Kidney (tissue), 14 donors: ENCODE results near the gene STOX1. TPM values are rescaled to one million over a fixed set of nuclear protein-coding genes. Genes with fewer than 3 reads are reported as not detected.
A peak's percentile ranks its signal among the peaks of the same experiment; 100 is the strongest.

Source experiments
- DNase-seq, 5 donors: peaks; one replicate each; pipeline ENCODE4 v3.0.0-alpha.2; 2013 to 2020
- FAIRE-seq: peaks from 2 replicates; lab custom pipeline; 2012; peaks lifted over from hg19 to GRCh38; lab: Jason Lieb, UNC
- H3K27ac ChIP-seq, 2 donors: one replicate each; pipeline ENCODE4 v1.7.0; 2013; ENCODE audit warnings: low read depth in 2 of 2, low read length in 2 of 2, inconsistent platforms in 1 of 2
- H3K27me3 ChIP-seq: one replicate; pipeline ENCODE4 v1.7.1; 2013; ENCODE audit warnings: low read length, inconsistent platforms; ENCODE audit not compliant: control insufficient read depth, insufficient read depth
- H3K36me3 ChIP-seq, 3 donors: one replicate each; pipeline versions ENCODE4 v1.7.0 to v1.7.1; 2013; ENCODE audit warnings: low read length in 3 of 3, control low read depth in 1 of 3, inconsistent platforms in 1 of 3; ENCODE audit not compliant: insufficient read depth in 3 of 3, control insufficient read depth in 2 of 3
- H3K4me1 ChIP-seq, 3 donors: one replicate each; pipeline versions ENCODE4 v1.7.0 to v1.7.1; 2013; ENCODE audit warnings: low read length in 3 of 3, inconsistent platforms in 1 of 3, low read depth in 1 of 3; ENCODE audit not compliant: control insufficient read depth in 2 of 3, insufficient read depth in 2 of 3
- H3K4me3 ChIP-seq, 3 donors: one replicate each; pipeline versions ENCODE4 v1.7.0 to v1.8.1; 2013; ENCODE audit warnings: low read length in 3 of 3, control low read depth in 1 of 3, inconsistent platforms in 1 of 3
- H3K9ac ChIP-seq, 3 donors: one replicate each; pipeline versions ENCODE4 v1.7.0 to v1.7.1; 2013; ENCODE audit warnings: low read length in 3 of 3, control low read depth in 1 of 3, inconsistent platforms in 1 of 3
- H3K9me3 ChIP-seq, 3 donors: one replicate each; pipeline versions ENCODE4 v1.7.0 to v1.7.1; 2013; ENCODE audit warnings: low read length in 3 of 3, control low read depth in 1 of 3, inconsistent platforms in 1 of 3; ENCODE audit not compliant: control insufficient read depth in 2 of 3, insufficient read depth in 1 of 3
- intact Hi-C: fragments of 100-400 bp; cut with DNase I; formaldehyde crosslinking; loops from one replicate; pipeline ENCODE4 v1.11.1; 2022
- polyA plus RNA-seq: library from polyadenylated mRNA; stranded (reverse); fragments of 350-450 nt; fragmentation: Illumina TruSeq; extraction: RNeasy Lipid Tissue Mini Kit (QIAGEN cat#74804); gene quantifications from one replicate; pipeline ENCODE4 v1.2.3, GENCODE V29; 2014; ENCODE audit warnings: low read depth, low replicate concordance; ENCODE audit not compliant: insufficient read depth
- total RNA-seq: library from RNA; stranded (reverse); fragmentation: NEBNext Ultra II Directional; extraction: Animal tissue kit (Norgen Biotek cat#: 25700); gene quantifications from one replicate; pipeline ENCODE4 v1.2.1, GENCODE V29; 2021
- TF ChIP-seq, protein P1 (sequence below): IDR thresholded peaks from 3 replicates; pipeline ENCODE4 v1.5.1; 2012; ENCODE audit warnings: mild to moderate bottlenecking, moderate library complexity, borderline replicate concordance; ENCODE audit not compliant: insufficient read depth; ENCODE audit errors: extremely low read depth
- donor health status: control.
- donor health status: control.
- donor health status: control.
- donor health status: control.
- donor health status: control.
- donor health status: DM: yes; HTN: yes; CAD: no.
- donor health status: Normal renal cell carcinoma (clear cell type).

The STOX1 gene
- total and polyA plus RNA-seq, 2 donors from 2014 or later, result 1.5 TPM

DNA sequence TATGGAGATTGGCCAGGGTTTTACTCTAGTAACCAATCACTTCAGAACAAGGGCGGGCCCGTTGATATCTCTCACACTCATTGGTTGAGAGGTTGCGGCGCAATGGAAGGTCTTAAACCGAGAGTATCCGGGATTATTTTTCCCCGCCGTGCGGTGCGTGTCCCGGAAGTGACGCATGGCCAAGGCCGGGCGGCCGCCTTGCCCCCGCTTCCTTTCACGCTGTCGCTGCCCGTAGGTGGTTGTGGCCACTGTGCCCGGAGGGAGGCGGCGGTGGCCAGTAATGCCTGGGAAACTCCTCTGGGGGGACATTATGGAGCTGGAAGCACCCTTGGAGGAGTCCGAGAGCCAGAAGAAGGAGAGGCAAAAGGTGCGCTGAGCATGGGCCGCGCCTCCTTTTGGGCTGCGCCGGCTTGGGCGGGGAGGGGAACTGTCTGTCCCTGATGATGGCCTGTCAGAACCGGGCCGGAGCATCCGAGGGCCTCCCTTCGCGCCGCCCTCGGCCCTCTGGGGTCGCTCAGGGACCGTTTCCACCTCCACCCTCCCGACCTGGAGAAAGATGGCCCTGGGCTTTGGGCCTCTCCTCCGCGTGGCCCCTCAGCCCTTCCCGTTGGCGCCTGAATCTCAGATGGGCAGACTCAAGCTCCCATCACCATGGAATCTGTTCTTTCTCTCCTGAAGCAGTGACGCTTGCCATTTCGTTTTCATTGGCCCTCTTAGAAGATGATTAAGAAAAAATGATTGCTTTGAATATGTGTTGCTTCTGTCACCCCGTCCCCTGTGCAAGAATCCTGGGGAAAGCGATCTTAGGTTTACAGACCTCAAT is 74.0 kb downstream of the STOX1 start, which contains the start of gene DDX50:
TSS of gene DDX50 (plus strand) at position 211 of the 823 bp plus-strand sequence. CDS start at position 281, 70 bp downstream.
- TF ChIP-seq, protein P1, sequence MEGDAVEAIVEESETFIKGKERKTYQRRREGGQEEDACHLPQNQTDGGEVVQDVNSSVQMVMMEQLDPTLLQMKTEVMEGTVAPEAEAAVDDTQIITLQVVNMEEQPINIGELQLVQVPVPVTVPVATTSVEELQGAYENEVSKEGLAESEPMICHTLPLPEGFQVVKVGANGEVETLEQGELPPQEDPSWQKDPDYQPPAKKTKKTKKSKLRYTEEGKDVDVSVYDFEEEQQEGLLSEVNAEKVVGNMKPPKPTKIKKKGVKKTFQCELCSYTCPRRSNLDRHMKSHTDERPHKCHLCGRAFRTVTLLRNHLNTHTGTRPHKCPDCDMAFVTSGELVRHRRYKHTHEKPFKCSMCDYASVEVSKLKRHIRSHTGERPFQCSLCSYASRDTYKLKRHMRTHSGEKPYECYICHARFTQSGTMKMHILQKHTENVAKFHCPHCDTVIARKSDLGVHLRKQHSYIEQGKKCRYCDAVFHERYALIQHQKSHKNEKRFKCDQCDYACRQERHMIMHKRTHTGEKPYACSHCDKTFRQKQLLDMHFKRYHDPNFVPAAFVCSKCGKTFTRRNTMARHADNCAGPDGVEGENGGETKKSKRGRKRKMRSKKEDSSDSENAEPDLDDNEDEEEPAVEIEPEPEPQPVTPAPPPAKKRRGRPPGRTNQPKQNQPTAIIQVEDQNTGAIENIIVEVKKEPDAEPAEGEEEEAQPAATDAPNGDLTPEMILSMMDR, result no peak
- H3K4me3 ChIP-seq, result peak within 1 kb of the TSS; percentile 73 to 95 (median 88)
- intact Hi-C loops, result no loop called here
- FAIRE-seq (peak; percentile 97), DNase-seq (peak; percentile 99 to 100 (median 99))
- H3K9me3 ChIP-seq, result no peaks in the 10 kb centered on the region
- peak within 1 kb of the TSS; percentile 100 for H3K27ac ChIP-seq
- no peaks in the 10 kb centered on the region for H3K36me3 ChIP-seq
- peaks cover 2 to 14% (median 6%) of the 10 kb centered on the region in 3 donors for H3K4me1 ChIP-seq
- peak within 1 kb of the TSS; percentile 76 to 90 (median 88) for H3K9ac ChIP-seq
- H3K27me3 ChIP-seq, result no peaks in the 10 kb centered on the region

DNA sequence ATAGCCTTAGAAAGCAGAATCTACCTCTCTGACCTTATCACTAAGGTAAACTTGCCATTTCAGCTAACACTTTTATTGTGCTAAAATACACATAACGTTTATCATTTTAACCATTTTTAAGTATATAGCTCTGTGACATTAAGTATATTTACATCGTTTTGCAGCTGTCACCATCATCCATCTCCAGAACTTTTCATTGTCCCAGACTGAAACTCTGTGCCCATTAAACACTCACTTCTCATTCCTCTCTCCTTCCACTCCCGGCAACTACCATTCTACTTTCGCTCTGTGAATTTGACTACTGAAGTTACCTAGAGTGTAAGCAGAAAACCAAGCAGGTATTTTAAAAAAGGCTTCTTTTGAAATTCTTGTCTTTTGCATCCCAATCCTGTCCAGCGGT is 75.1 kb downstream of the STOX1 start:
- Histone ChIP-seq H3K27ac (no peak overlapping the region), H3K27me3 (no peaks in the 10 kb centered on the region), H3K4me1 (peaks cover 2 to 14% (median 6%) of the 10 kb centered on the region in 3 donors), H3K9ac (peak overlapping the region in 1 of 3 donors; percentile 88), H3K4me3 (peak overlapping the region; percentile 6 to 95 (median 88)), H3K9me3 (no peaks in the 10 kb centered on the region), H3K36me3 (peaks cover 0 to 5% (median 0%) of the 10 kb centered on the region in 3 donors)
- intact Hi-C loops, result no loop called here
- FAIRE-seq (no peak), DNase-seq (no peak)
- TF ChIP-seq, protein P1, result no peak

DNA sequence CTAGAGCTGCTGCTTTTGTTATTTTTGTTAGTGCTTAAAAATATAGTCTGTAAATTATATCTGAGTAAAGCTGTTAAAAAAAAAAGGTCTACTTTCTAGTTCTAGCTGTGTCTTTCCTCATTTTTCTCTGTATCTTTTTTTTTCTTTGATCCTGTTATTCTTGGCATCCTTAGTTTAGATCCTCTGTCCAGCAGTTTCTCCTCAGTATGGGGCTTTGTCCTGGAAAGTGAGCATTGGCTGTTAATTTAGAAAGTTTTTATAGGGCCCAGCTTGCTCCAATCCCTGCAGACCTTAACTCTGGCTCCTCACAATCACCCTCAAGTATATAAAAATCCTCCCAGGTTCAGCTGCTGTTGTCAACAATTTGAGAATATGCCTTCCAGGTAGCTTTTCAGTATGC is 97.3 kb downstream of the STOX1 start:
- Histone ChIP-seq H3K9ac (no peak overlapping the region), H3K4me3 (no peak overlapping the region), H3K36me3 (peaks cover 0 to 4% (median 2%) of the 10 kb centered on the region in 3 donors), H3K9me3 (no peaks in the 10 kb centered on the region), H3K27me3 (no peaks in the 10 kb centered on the region), H3K27ac (no peak overlapping the region), H3K4me1 (peaks cover 0 to 3% (median 0%) of the 10 kb centered on the region in 3 donors)
- FAIRE-seq, result no peak
- DNase-seq, result peak in 2 of 5 donors; percentile 9 to 67
- TF ChIP-seq, protein P1, result no peak
- intact Hi-C loops, result no loop called here
